Renal cortical epithelial cell (primary cell): ENCODE measurements around the gene SLC4A11. TPM values are rescaled to one million over a fixed set of nuclear protein-coding genes. Genes with fewer than 3 reads are reported as not detected.

Experiments used
- total RNA-seq: library from RNA; depleted of rRNA; stranded (reverse); fragments of >200 nt; gene quantifications from 2 replicates; pipeline ENCODE4 v1.2.3, GENCODE V29; 2014

The SLC4A11 gene
- total RNA-seq, 1 donor from 2014 or later = 3.8 TPM

Other genes with a start within 250 kb of the SLC4A11 start
- gene GNRH2, start 195.6 kb downstream of the SLC4A11 start, total RNA-seq = not detected in 2 replicates
- gene MRPS26, start 193.1 kb downstream of the SLC4A11 start, total RNA-seq = 31.2 and 36.6 TPM in 2 replicates
- gene OXT, start 167.6 kb downstream of the SLC4A11 start, total RNA-seq = not detected in 2 replicates
- gene AVP, start 154.5 kb downstream of the SLC4A11 start, total RNA-seq = not detected in 2 replicates
- gene FASTKD5, start 79.3 kb downstream of the SLC4A11 start, total RNA-seq = 22.7 and 29.4 TPM in 2 replicates
- 2.1 and 4.2 TPM in 2 replicates for gene UBOX5, start 79.3 kb downstream of the SLC4A11 start, total RNA-seq
- 21.7 and 23.5 TPM in 2 replicates for gene LZTS3, start 65.6 kb downstream of the SLC4A11 start, total RNA-seq
- 26.6 and 68.0 TPM in 2 replicates for gene DDRGK1, start 34.5 kb downstream of the SLC4A11 start, total RNA-seq
- 24.6 and 43.1 TPM in 2 replicates for gene ITPA, start 29.7 kb downstream of the SLC4A11 start, total RNA-seq
- gene DNAAF9, start 168.5 kb upstream of the SLC4A11 start, total RNA-seq = 6.8 and 22.0 TPM in 2 replicates
- 31.4 and 66.1 TPM in 2 replicates for gene ATRN, start 231.8 kb upstream of the SLC4A11 start, total RNA-seq